Raji (cell line): ENCODE data around the gene RNFT2.

Experiments
- POLR2A ChIP-seq: IDR thresholded peaks from 2 replicates; pipeline ENCODE4 v1.6.1; 2011; ENCODE audit warnings: low read depth, low read length, control low read depth; ENCODE audit not compliant: insufficient read depth

RNFT2 gene

GRCh38 chr12:116864371-116865160, 126.5 kb downstream of the RNFT2 start:
- TF ChIP-seq POLR2A: no peak

GRCh38 chr12:116867523-116867922, 129.4 kb downstream of the RNFT2 start:
- TF ChIP-seq POLR2A: no peak

GRCh38 chr12:116870306-116870705, 132.2 kb downstream of the RNFT2 start:
- TF ChIP-seq POLR2A: no peak

- TF ChIP-seq POLR2A: no peak
Observed at GRCh38 chr12:116874324-116874995, 136.3 kb downstream of the RNFT2 start.

- TF ChIP-seq POLR2A: no peak
Observed at GRCh38 chr12:116876151-116876869, 138.2 kb downstream of the RNFT2 start.

- TF ChIP-seq POLR2A: no peak
Observed at GRCh38 chr12:116878567-116879508, 140.7 kb downstream of the RNFT2 start.

- no peak for TF ChIP-seq POLR2A
Observed at GRCh38 chr12:116879509-116880212, 141.5 kb downstream of the RNFT2 start.

- no peak for TF ChIP-seq POLR2A
Observed at GRCh38 chr12:116880213-116880816, 142.2 kb downstream of the RNFT2 start.

GRCh38 chr12:116880817-116881324, 142.8 kb downstream of the RNFT2 start:
- TF ChIP-seq POLR2A: peak; percentile 49; the same call in 1 of the 2 replicates

- TF ChIP-seq POLR2A: no peak
Observed at GRCh38 chr12:116881325-116881876, 143.3 kb downstream of the RNFT2 start, which contains the start of gene HRK. Gene HRK, minus strand, starts transcription at chr12:116881441. Its CDS starts 134 bp downstream, at chr12:116881307.

- no peak for TF ChIP-seq POLR2A
Observed at GRCh38 chr12:116881877-116882507, 143.9 kb downstream of the RNFT2 start.

- no peak for TF ChIP-seq POLR2A
Observed at GRCh38 chr12:116882742-116883141, 144.6 kb downstream of the RNFT2 start.

- TF ChIP-seq POLR2A: no peak
Observed at GRCh38 chr12:116884871-116885270, 146.8 kb downstream of the RNFT2 start.
